Measurements from ENCODE around the gene CHP2. TPM values are rescaled to one million over a fixed set of nuclear protein-coding genes. Genes with fewer than 3 reads are reported as not detected.

Gene CHP2
- polyA plus RNA-seq, 1 of the 3 experiments (the other 2 are of a cell fraction): not detected

DNA sequence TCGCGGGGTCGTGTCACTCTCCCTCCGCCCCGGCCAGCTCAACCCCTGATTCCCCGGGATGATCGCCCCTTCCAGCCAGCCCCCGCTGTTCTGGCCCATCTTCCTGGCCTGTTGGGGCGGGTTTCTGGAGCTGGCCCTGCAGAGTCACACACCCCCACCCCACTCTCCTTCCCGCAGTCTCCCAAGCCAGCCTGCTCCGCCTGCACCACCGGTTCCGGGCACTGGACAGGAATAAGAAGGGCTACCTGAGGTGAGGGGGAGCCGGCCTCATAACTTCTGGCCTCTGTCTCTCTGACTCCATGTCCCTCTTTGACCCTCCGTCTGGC, 621 bp downstream of the CHP2 start:
- TF ChIP-seq, protein P1, sequence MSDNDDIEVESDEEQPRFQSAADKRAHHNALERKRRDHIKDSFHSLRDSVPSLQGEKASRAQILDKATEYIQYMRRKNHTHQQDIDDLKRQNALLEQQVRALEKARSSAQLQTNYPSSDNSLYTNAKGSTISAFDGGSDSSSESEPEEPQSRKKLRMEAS (IDR thresholded peaks at IDR 0.05; ENCODE audit: low read depth): no peak
- TF ChIP-seq FOXJ3 (CRISPR knock-in tag; IDR thresholded peaks at IDR 0.05) (no peak), RXRA (IDR thresholded peaks at IDR 0.05; ENCODE audit: borderline replicate concordance, low read depth) (no peak), RCOR1 (IDR thresholded peaks at IDR 0.05; ENCODE audit: low read length) (no peak), ELF1 (IDR thresholded peaks at IDR 0.05) (no peak)
- H3K9me2 ChIP-seq: no peaks in the 10 kb centered on the region
- DNase-seq: no peak
- WGBS (ENCODE audit: low lambda C conversion rate): 49% methylated on average over 7 of the region's 15 CpGs
- no peaks in the 10 kb centered on the region for H3K36me3 ChIP-seq (replicated peaks in 1 of 2; ENCODE audit: control insufficient read depth in 1 of 2, insufficient read depth in 2 of 2, low read length in 1 of 2)
- H3K79me2 ChIP-seq (ENCODE audit: insufficient read depth): no peaks in the 10 kb centered on the region
- H4K20me1 ChIP-seq (ENCODE audit: insufficient read depth): no peaks in the 10 kb centered on the region
- H3K4me3 ChIP-seq (ENCODE audit: low read depth in 2 of 2, low read length in 1 of 2): no peak overlapping the region
- peaks cover 26% of the 10 kb centered on the region for H3K27me3 ChIP-seq (ENCODE audit: insufficient read depth)
- H3K4me2 ChIP-seq: no peak overlapping the region
- H3F3A ChIP-seq (replicated peaks; ENCODE audit: insufficient read depth): no peaks in the 10 kb centered on the region
- no peak overlapping the region for H2AFZ ChIP-seq (ENCODE audit: low read depth)
- H3K9me3 ChIP-seq: no peaks in the 10 kb centered on the region
- H3K27ac ChIP-seq (ENCODE audit: low read depth in 2 of 2, low read length in 1 of 2): no peak overlapping the region
- no peak overlapping the region for H3K9ac ChIP-seq
- CTCF ChIA-PET: interaction anchor here (0.6 kb wide), 1 partner anchor 281 kb away, joined by 3 read pairs; no protein-coding TSS in a partner anchor
- POLR2A ChIA-PET: no interaction called here
- no peaks in the 10 kb centered on the region; a peak in 1 of 4 replicates for H3K4me1 ChIP-seq (ENCODE audit: control insufficient read depth in 1 of 2, insufficient read depth in 2 of 2, low read depth in 1 of 2, low read length in 1 of 2)

DNA sequence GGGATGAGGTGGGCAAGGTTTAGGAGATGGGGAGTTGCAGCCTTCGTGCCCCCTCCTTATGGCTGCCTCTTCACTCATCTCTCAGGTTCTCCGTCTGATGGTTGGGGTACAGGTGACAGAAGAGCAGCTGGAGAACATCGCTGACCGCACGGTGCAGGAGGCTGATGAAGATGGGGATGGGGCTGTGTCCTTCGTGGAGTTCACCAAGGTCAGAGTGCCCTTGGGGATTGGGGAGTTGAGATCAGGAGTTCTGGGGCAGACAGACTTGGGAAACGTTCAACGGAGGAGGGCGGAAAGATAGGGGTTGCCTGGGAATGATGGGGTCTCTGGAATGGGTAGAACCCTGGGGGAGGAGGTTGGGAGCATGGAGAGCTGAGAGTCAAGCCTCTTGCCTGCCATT, 2.3 kb downstream of the CHP2 start:
- ChIA-PET CTCF (interaction anchor here (0.7 kb wide), 1 partner anchor 30 kb away, joined by 3 read pairs; no protein-coding TSS in a partner anchor), POLR2A (no interaction called here)
- Histone ChIP-seq H3K27me3 (ENCODE audit: insufficient read depth) (peaks cover 25% of the 10 kb centered on the region), H3K36me3 (replicated peaks in 1 of 2; ENCODE audit: control insufficient read depth in 1 of 2, insufficient read depth in 2 of 2, low read length in 1 of 2) (no peaks in the 10 kb centered on the region), H3K79me2 (ENCODE audit: insufficient read depth) (no peaks in the 10 kb centered on the region), H2AFZ (ENCODE audit: low read depth) (no peak overlapping the region), H3K4me2 (no peak overlapping the region), H4K20me1 (ENCODE audit: insufficient read depth) (no peaks in the 10 kb centered on the region), H3F3A (replicated peaks; ENCODE audit: insufficient read depth) (no peaks in the 10 kb centered on the region), H3K9me3 (no peaks in the 10 kb centered on the region), H3K9me2 (no peaks in the 10 kb centered on the region), H3K9ac (no peak overlapping the region), H3K4me1 (ENCODE audit: control insufficient read depth in 1 of 2, insufficient read depth in 2 of 2, low read depth in 1 of 2, low read length in 1 of 2) (no peaks in the 10 kb centered on the region; a peak in 1 of 4 replicates), H3K27ac (ENCODE audit: low read depth in 2 of 2, low read length in 1 of 2) (no peak overlapping the region), H3K4me3 (ENCODE audit: low read depth in 2 of 2, low read length in 1 of 2) (no peak overlapping the region)
- no peak for DNase-seq
- TF ChIP-seq SMC3 (IDR thresholded peaks at IDR 0.05; ENCODE audit: low read depth, low read length) (no peak), GABPA (IDR thresholded peaks at IDR 0.05; ENCODE audit: low read depth) (no peak), RXRA (IDR thresholded peaks at IDR 0.05; ENCODE audit: borderline replicate concordance, low read depth) (no peak), FOXJ3 (CRISPR knock-in tag; IDR thresholded peaks at IDR 0.05) (no peak)
- TF ChIP-seq, protein P2, sequence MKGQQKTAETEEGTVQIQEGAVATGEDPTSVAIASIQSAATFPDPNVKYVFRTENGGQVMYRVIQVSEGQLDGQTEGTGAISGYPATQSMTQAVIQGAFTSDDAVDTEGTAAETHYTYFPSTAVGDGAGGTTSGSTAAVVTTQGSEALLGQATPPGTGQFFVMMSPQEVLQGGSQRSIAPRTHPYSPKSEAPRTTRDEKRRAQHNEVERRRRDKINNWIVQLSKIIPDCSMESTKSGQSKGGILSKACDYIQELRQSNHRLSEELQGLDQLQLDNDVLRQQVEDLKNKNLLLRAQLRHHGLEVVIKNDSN (IDR thresholded peaks at IDR 0.05; ENCODE audit: borderline replicate concordance, low read depth): no peak
- TF ChIP-seq, protein P1 (IDR thresholded peaks at IDR 0.05; ENCODE audit: low read depth): no peak
- 40% methylated on average over 9 of the region's 9 CpGs for WGBS (ENCODE audit: low lambda C conversion rate)

DNA sequence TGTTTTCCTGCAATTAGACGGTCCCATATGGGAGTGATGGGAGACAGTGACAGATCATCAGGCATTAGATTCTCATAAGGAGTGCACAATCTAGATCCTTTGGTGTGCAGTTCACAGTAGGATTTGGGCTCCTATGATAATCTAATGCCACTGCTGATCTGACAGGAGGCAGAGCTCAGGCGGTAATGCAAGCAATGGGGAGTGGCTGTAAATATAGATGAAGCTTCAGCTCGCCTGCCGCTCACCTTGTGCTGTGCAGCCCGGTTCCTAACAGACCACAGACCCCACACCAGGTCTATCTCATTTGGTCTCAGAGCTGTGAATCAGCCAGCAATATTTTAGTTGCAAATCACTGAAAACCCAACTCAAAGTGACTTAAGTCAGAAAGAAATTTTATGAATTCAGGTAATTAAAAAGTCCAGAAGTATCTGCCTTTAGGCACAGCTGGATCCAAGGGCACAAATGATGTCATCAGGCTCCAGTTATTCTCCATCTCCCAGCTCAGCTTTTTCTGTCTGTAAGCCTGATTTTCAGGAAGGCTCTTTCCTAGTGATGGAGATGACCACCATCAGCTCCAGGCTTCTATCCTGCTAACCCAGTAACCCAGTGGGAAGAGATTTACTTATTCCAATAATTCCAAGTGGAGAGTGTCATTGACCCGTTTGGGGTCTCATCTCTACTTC, 3.3 kb downstream of the CHP2 start:
- TF ChIP-seq, protein P3, sequence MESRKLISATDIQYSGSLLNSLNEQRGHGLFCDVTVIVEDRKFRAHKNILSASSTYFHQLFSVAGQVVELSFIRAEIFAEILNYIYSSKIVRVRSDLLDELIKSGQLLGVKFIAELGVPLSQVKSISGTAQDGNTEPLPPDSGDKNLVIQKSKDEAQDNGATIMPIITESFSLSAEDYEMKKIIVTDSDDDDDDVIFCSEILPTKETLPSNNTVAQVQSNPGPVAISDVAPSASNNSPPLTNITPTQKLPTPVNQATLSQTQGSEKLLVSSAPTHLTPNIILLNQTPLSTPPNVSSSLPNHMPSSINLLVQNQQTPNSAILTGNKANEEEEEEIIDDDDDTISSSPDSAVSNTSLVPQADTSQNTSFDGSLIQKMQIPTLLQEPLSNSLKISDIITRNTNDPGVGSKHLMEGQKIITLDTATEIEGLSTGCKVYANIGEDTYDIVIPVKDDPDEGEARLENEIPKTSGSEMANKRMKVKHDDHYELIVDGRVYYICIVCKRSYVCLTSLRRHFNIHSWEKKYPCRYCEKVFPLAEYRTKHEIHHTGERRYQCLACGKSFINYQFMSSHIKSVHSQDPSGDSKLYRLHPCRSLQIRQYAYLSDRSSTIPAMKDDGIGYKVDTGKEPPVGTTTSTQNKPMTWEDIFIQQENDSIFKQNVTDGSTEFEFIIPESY (IDR thresholded peaks at IDR 0.05; ENCODE audit: borderline replicate concordance, low read depth): no peak
- TF ChIP-seq, protein P4, sequence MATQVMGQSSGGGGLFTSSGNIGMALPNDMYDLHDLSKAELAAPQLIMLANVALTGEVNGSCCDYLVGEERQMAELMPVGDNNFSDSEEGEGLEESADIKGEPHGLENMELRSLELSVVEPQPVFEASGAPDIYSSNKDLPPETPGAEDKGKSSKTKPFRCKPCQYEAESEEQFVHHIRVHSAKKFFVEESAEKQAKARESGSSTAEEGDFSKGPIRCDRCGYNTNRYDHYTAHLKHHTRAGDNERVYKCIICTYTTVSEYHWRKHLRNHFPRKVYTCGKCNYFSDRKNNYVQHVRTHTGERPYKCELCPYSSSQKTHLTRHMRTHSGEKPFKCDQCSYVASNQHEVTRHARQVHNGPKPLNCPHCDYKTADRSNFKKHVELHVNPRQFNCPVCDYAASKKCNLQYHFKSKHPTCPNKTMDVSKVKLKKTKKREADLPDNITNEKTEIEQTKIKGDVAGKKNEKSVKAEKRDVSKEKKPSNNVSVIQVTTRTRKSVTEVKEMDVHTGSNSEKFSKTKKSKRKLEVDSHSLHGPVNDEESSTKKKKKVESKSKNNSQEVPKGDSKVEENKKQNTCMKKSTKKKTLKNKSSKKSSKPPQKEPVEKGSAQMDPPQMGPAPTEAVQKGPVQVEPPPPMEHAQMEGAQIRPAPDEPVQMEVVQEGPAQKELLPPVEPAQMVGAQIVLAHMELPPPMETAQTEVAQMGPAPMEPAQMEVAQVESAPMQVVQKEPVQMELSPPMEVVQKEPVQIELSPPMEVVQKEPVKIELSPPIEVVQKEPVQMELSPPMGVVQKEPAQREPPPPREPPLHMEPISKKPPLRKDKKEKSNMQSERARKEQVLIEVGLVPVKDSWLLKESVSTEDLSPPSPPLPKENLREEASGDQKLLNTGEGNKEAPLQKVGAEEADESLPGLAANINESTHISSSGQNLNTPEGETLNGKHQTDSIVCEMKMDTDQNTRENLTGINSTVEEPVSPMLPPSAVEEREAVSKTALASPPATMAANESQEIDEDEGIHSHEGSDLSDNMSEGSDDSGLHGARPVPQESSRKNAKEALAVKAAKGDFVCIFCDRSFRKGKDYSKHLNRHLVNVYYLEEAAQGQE (IDR thresholded peaks at IDR 0.05; ENCODE audit: low read depth, low read length): no peak
- TF ChIP-seq, protein P5, sequence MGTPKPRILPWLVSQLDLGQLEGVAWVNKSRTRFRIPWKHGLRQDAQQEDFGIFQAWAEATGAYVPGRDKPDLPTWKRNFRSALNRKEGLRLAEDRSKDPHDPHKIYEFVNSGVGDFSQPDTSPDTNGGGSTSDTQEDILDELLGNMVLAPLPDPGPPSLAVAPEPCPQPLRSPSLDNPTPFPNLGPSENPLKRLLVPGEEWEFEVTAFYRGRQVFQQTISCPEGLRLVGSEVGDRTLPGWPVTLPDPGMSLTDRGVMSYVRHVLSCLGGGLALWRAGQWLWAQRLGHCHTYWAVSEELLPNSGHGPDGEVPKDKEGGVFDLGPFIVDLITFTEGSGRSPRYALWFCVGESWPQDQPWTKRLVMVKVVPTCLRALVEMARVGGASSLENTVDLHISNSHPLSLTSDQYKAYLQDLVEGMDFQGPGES (IDR thresholded peaks at IDR 0.05; ENCODE audit: low read depth, low read length): no peak
- no peak for TF ChIP-seq TCF12 (IDR thresholded peaks at IDR 0.05)
- no peak for TF ChIP-seq RAD21 (IDR thresholded peaks at IDR 0.05; ENCODE audit: low read length)
- no peak overlapping the region for H3K9ac ChIP-seq
- H3K4me1 ChIP-seq (ENCODE audit: control insufficient read depth in 1 of 2, insufficient read depth in 2 of 2, low read depth in 1 of 2, low read length in 1 of 2): no peaks in the 10 kb centered on the region; a peak in 1 of 4 replicates
- H3K36me3 ChIP-seq (replicated peaks in 1 of 2; ENCODE audit: control insufficient read depth in 1 of 2, insufficient read depth in 2 of 2, low read length in 1 of 2): no peaks in the 10 kb centered on the region
- peaks cover 16% of the 10 kb centered on the region for H3K27me3 ChIP-seq (ENCODE audit: insufficient read depth)
- ChIA-PET POLR2A (no interaction called here), CTCF (no interaction called here)
- H3K4me3 ChIP-seq (ENCODE audit: low read depth in 2 of 2, low read length in 1 of 2): no peak overlapping the region
- DNase-seq: no peak
- H3K79me2 ChIP-seq (ENCODE audit: insufficient read depth): no peaks in the 10 kb centered on the region
- no peaks in the 10 kb centered on the region for H3K9me3 ChIP-seq
- H3K9me2 ChIP-seq: no peaks in the 10 kb centered on the region
- H4K20me1 ChIP-seq (ENCODE audit: insufficient read depth): no peaks in the 10 kb centered on the region
- WGBS (ENCODE audit: low lambda C conversion rate): 36% methylated on average over 6 of the region's 6 CpGs
- H2AFZ ChIP-seq (ENCODE audit: low read depth): no peak overlapping the region
- H3K4me2 ChIP-seq: no peak overlapping the region
- H3F3A ChIP-seq (replicated peaks; ENCODE audit: insufficient read depth): no peaks in the 10 kb centered on the region
- H3K27ac ChIP-seq (ENCODE audit: low read depth in 2 of 2, low read length in 1 of 2): no peak overlapping the region
